DMS153 (cell line): Measurements from ENCODE around the gene FBXL16.
A peak's percentile ranks its signal among the peaks of the same experiment; 100 is the strongest.

Source experiments
- DNase-seq: peaks from one replicate; lab custom pipeline; 2025; lab: John Stamatoyannopoulos, UW

Gene FBXL16

GRCh38 chr16:676913-677312 is 28.7 kb downstream of the FBXL16 start:
- DNase-seq = peak; percentile 87

DNA sequence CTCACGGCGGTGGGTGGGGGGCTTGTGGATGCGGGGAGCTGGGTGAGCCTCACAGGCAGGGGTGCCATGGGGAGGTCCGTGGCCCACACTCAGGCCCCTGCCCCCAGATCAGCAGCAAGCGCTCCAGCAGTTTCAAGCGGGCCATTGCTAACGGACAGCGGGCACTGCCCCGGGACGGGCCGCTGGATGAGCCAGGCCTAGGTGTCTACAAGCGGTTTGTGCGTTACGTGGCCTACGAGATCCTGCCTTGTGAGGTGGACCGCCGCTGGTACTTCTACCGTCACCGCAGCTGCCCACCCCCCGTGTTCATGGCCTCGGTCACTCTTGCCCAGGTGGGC is 29.1 kb downstream of the FBXL16 start:
- no peak for DNase-seq

- DNase-seq = no peak
Measured at GRCh38 chr16:675884-676564, 29.6 kb downstream of the FBXL16 start.

GRCh38 chr16:674968-675883 is 30.4 kb downstream of the FBXL16 start, which contains the start of gene RHBDL1:
TSS of gene RHBDL1 (plus strand) at chr16:675671. CDS start at chr16:675791, 120 bp downstream.
- DNase-seq = no peak

DNA sequence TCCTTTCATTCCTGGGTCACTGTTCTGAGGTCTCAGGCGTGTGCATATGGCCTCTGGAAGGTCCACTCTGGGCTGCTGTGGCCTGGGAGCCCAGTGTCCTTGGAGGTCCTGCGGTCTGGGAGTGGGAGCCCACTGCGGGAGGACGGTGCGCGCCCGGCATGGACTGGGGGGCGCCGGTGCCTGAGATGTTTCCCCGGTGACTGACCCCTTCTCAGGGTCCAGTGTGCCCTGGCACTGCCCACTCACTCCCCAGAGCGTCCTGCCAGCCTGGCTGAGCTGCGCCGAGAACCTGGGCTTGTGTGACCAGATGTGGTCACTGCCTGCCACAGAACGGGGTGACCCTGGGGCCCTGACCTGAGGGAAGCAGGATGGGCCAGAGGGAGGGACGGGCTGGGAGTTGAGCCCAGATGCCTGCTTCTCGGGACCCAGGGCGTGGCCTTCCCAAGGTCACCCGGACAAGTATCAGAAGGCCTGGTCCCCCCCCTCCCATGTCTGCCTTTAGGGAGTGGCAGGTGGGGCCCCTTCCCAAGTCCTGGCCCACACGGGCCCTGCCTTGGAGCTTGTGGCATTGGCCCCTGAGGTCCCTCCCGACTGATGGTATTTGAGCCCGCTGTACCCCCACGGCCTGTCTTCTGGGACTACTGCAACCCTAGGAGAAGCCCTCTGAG is 31.3 kb downstream of the FBXL16 start:
- no peak for DNase-seq

GRCh38 chr16:673399-673991 is 32.1 kb downstream of the FBXL16 start:
- no peak for DNase-seq

GRCh38 chr16:672851-673250 is 32.8 kb downstream of the FBXL16 start:
- no peak for DNase-seq

DNA sequence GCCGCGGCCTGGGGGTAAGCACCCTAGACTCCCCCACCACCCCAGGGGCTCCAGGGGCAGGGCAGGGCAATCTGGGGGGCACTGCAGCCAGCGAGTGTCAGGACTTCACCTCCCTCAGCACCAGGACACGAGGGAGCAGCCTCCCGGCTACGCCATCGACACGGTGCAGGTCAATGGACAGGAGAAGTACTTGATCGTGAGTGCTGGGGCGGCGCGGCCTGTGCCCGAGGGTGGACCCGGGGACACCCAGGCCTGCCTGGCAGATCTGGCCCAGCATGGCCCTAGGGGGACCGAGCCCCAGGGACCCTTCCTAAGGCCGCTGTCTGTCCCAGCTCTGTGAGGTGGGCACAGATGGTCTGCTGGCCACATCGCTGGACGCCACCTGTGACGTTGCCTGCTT is 33.2 kb downstream of the FBXL16 start:
- DNase-seq = no peak

DNA sequence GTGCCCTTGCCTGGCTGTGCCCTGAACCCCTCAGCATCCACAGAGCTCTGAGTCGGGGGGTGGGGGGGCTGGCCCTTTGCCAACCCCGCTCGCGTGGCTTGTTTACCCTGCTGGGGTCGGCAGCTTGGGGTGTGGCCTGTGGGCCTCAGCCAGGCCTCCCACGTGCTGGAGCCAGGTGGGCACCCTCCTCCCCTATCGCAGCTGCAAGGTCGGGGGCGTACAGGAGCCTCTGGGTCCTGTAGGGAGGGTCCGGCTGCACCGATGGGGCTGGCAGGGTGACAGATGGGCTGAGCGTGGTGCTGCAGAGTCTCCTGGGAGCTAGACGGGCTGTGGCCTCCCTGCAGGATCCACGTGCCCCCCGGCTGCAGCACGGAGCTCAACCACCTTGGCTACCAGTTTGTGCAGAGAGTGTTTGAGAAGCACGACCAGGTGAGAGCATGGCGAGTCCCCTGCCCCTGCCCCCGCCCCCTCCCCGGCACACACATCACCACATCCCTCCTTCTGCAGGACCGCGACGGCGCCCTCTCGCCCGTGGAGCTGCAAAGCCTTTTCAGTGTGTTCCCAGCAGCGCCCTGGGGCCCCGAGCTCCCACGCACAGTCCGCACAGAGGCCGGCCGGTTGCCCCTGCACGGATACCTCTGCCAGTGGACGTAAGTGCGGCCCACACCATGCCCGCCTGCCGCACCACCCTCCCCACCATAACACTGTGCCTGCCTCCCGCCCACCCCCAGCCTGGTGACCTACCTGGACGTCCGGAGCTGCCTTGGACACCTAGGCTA is 34.1 kb downstream of the FBXL16 start:
- no peak for DNase-seq

DNA sequence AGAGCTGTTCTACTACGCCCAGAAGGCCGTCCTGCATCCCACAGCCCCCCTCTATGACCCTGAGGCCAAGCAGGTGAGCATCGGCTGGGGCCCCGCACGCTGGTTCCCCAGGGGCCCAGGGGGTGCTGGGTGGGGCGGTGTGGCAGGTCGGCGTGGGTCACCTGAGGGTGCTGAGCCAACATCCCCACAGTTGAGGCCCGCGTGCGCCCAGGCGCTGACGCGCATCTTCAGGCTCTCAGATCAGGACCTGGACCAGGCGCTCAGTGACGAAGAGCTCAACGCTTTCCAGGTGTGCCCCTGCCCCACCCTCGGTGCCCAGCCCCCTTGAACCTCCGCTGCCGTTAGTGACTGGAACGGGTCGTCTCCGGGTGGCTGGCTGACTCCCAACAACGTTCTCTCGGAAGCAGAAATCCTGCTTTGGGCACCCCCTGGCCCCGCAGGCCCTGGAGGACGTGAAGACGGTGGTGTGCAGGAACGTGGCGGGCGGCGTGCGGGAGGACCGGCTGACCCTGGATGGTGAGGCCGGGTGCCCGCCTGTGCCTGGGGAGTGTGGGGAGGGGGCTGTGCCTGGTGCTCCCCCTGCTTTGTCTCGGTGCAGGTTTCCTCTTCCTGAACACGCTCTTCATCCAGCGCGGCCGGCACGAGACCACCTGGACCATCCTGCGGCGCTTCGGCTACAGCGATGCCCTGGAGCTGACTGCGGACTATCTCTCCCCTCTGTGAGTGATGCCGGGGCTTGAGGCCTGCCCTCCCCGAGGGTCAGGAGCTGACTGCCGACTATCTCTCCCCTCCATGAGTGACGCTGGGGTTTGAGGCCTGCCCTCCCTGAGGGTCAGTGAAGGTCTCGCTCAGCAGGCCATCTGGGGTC is 34.9 kb downstream of the FBXL16 start:
- DNase-seq = no peak

DNA sequence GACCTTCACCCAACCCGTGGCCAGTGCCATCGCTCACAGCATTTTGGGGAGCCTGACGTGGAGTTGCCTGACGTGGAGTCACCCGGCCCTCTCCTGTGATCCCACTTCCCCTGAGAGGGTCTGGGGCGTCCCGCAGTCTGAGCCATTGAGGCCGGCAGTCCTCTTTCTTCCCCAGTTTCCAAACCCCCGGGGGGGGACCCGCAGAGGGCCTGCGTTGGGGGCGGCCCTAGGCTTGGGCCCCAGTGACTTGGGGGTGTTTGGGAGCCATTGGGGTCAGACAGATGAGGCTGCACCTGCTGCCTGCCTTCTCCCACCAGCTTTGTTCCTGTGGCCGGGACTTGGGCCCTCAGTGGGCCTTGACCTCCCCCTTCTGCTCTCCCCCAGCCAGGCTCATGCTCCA is 35.9 kb downstream of the FBXL16 start:
- DNase-seq = no peak

- no peak for DNase-seq
Measured at GRCh38 chr16:668519-669171, 37.0 kb downstream of the FBXL16 start.

DNA sequence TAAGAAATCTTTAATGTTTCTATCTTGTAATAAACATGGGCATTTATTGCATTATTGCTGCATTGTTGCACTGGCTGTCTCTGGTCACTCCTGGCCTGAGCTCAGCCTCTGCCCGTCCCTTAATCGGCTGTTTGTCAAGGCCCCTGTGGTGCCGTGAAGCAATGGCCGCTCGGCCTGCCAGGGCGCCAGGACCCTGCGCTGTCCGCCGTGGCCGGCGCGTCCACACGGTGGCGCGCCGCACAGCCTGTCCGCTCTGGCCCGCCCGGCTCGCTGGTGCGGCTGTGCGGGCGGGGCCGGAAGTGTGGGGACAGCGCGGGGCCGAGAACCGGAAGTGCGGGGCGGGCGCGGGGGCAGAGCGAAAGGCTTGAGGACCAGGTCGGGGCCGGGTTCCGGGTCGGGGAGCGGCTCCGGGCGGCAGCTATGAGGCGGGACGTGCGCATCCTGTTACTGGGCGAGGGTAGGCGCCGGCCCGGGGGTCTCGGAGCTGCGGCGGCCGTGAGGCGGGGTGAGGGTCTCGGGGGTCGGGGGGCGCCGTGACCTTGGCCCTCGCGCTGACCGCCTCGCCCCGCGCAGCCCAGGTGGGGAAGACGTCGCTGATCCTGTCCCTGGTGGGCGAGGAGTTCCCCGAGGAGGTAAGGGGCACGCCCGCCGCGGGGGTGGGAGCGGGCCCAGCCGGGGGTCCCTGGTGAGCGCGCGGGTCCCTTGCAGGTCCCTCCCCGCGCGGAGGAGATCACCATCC is 37.7 kb downstream of the FBXL16 start, which contains the start of gene RHOT2:
RHOT2 (plus strand) TSS at position 353 of the 739 bp plus-strand sequence; CDS start at position 421, 68 bp downstream.
- DNase-seq = peak; percentile 72

DNA sequence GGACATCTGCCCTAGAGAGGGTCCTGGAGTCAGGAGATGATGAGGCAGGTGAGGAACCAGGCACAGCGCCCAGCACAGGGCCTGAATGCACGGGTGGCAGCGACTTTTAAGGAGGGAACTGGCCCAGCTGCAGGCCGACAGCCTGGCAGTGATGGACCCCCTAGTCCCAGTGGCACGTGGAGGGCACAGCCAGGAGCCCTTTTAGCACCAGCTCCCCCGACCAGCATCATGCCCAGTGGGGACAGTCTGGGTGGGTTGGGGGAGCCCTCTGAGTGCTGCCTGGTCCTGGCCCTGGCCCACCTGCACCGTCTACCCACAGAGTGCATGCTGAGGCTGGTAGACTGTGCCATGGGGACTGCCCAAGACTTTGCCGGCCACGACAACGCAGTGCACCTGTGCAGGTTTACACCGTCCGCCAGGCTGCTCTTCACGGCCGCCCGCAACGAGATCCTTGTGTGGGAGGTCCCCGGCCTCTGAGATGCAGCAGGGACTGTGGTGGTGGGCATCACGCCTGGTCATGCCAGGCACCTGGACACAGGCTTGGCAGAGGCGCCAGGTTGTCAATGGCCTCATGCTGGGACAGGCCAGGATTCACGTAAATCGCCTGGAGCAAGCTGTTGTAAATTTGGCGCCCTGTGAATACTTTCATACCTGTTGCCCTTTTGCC is 38.4 kb downstream of the FBXL16 start:
- DNase-seq = no peak

DNA sequence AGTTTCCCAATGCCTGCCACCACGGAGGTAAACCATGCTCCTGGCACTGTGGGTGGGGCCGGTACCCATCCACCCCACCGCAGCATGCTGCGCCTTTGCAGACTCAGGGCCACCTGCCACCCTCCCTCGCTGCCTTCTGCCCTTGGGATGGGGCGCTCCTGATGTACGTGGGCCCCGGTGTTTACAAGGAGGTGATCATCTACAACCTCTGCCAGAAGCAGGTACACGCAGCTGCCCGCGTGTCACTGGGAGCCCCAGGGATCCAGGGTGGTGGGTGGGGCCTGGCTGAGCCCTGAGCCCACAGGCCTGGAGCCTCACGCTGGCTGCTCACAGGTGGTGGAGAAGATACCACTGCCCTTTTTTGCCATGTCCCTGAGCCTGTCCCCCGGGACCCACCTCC is 39.0 kb downstream of the FBXL16 start:
- no peak for DNase-seq

DNA sequence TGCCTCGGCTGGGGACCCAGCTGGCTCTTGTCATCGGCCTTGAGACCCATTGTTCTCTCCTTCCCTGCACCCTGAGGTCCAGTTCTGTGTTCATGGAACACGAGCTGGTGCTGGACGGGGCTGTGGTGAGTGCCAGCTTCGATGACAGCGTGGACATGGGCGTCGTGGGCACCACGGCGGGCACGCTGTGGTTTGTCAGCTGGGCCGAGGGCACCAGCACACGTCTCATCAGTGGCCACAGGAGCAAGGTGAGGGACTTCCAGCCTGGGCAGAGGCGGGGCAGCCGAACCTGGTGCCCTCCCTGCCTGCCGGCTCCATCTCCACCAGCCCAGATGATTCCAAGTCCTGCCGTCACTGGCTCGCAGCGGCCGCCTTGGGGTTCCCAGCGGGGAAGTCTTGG is 43.0 kb downstream of the FBXL16 start:
- DNase-seq = no peak

GRCh38 chr16:662095-662494 is 43.5 kb downstream of the FBXL16 start:
- DNase-seq = no peak

DNA sequence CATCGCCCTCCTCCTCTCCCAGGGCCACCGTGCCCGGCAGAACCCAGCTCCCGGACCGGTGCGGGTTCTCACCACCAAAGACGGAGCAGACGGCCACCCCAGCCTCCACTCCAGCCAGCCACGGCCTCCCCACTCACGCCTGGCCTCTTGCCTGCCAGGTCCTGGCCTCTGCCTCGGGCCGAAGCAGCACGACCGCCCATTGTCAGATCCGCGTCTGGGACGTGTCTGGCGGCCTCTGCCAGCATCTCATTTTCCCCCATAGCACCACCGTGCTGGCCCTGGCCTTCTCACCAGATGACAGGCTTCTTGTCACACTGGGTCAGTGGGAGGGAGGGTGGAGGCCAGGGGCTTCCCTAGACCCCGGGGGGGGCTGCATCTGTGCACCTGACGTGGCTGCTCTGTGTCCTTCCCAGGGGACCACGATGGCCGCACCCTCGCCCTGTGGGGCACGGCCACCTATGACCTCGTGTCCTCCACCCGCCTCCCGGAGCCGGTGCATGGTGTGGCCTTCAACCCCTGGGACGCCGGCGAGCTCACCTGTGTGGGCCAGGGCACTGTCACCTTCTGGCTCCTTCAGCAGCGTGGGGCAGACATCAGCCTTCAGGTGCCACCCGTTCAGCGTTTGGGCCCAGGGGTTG is 44.3 kb downstream of the FBXL16 start:
- DNase-seq = no peak
